ENCODE results near the gene PDZRN3. TPM values are rescaled to one million over a fixed set of nuclear protein-coding genes. Genes with fewer than 3 reads are reported as not detected.
A peak's percentile ranks its signal among the peaks of the same experiment; 100 is the strongest.

Gene PDZRN3
- 37.9 TPM for total RNA-seq

- intact Hi-C loops (cut with DNase I), result no loop called here
- DNase-seq (ENCODE audit: low spot score) (peak; percentile 85), ATAC-seq (peak; percentile 87)
These were observed at the start of gene PDZRN3 for GRCh38 chr3:73624821-73625665. Gene PDZRN3 (minus strand): TSS chr3:73624941.

- intact Hi-C loops (cut with DNase I), result no loop called here
- ATAC-seq, result no peak
- DNase-seq (ENCODE audit: low spot score), result no peak
These were observed 49.5 kb upstream of the PDZRN3 start for GRCh38 chr3:73674280-73674679.

DNA sequence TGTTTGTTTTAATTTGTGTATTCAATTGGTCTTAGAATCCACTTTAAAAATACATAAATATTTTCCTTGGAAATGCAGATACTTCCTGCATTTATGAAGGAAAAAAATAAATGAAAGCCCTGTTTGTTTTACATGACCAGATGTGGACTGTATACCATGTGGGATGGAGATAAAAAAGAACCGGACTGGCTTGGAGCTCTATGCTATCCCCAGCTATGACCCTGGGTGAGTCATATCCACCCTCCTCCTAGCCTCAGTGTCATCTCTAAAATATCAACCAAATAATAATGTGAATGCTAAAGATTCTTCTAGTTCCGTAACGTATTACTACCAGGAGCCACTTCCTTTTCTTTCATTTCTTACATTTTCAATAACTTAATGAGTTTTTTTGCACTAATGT is 44.5 kb upstream of the PDZRN3 start:
- intact Hi-C loops (cut with DNase I), result no loop called here
- ATAC-seq, result peak; percentile 81
- no peak for DNase-seq (ENCODE audit: low spot score)

DNA sequence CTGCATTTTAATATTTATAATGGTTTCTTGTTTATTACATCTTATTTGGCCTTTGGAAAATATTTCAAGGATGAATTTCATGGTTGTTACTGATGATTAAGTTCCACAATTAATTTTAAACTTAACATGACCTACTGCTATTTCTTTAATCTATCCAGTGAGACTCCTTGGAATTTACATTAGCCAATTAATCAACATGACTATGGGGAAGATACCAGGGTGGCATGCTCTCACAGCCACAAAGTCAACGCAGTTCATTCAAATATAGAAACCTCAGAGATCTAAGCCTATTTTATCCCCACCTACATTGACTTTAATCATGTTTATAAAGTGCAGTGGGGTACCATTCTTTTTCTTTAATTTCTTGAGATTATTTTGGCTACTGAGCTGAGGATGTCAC is 43.6 kb upstream of the PDZRN3 start:
- no peak for ATAC-seq
- intact Hi-C loops (cut with DNase I), result no loop called here
- DNase-seq (ENCODE audit: low spot score), result no peak

- ATAC-seq, result peak; percentile 80
- DNase-seq (ENCODE audit: low spot score), result no peak
- intact Hi-C loops (cut with DNase I), result no loop called here
These were observed 43.1 kb upstream of the PDZRN3 start for GRCh38 chr3:73667889-73668288.

DNA sequence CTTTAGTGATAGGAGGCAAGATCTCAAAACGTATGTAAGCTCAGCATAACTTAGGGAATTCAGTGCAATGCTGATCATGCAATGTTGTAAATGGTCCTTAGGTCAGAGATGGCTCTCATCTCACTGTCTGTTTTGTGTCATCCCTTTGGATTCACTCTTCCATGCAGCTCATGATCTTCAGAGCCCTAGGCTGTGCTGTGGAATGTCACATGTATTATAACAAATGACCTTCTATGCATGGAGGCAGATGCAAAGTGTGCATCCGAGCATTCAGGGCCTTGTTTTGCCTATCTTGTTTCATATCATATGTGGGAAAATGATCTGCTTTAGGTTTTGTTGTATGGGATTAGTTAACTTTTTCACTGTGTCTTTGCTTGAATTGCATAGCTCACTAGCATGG is 40.5 kb upstream of the PDZRN3 start:
- no peak for DNase-seq (ENCODE audit: low spot score)
- ATAC-seq, result no peak
- intact Hi-C loops (cut with DNase I), result no loop called here

DNA sequence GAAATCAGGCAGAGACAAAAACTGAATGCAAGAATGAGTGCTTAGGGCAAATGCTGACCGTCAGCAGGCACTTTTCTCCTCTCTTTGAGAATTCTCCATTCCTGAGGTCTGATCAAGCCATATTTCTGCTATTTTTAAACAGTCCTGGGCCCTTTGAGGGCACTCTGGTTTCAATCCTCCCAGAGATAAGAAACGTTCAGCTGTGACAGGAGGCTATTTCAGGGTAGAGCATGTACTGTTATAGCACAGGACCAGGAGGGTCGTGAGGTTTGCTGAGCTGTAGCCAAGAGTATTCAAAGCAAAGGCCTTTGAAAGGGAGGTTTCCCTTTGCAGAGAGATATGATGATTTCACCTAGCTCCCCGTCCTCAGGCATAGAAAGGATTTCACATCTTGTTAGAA is 39.6 kb upstream of the PDZRN3 start:
- DNase-seq (ENCODE audit: low spot score) (no peak), ATAC-seq (no peak)
- intact Hi-C loops (cut with DNase I), result no loop called here

DNA sequence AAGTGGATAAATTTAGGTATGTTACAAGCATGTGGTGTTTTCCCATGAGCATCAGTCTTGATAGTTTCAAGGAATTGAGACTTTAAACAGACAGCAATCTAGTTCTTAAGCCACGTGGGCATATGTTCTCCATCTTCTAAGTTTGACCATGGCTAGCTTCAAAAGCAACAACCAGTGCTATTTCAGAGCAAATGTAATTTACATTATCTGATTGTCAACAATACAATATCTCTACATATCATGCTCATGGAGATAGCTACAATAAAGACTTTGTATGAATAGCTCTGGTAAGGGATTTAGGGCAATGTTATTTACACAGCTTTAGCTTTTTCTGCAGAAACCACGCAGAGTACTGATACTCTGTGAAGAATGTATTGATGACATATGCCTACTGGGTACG is 38.8 kb upstream of the PDZRN3 start:
- intact Hi-C loops (cut with DNase I), result no loop called here
- ATAC-seq (no peak), DNase-seq (ENCODE audit: low spot score) (no peak)

GRCh38 chr3:73661265-73661664 is 36.5 kb upstream of the PDZRN3 start:
- DNase-seq (ENCODE audit: low spot score) (no peak), ATAC-seq (no peak)
- intact Hi-C loops (cut with DNase I), result no loop called here

DNA sequence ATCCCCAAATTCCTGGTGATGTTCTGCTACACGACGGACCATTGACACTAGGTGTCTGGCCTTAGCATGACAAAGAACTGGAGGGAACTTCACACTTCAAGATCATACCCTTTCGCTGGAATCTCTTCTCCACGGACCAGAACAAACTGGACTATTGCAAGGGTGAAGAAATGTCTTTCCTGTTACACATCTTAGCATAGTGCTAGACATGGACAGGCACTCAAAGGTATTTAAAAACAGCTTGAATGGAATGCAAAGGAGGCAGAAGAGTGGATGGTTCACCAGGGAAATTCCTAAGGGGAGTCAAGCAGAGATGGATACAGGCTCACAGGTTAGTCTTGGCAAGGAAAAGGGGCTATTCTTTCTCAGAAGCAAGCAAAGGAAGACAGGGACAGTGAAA is 33.5 kb upstream of the PDZRN3 start:
- DNase-seq (ENCODE audit: low spot score) (no peak), ATAC-seq (no peak)
- intact Hi-C loops (cut with DNase I), result no loop called here

DNA sequence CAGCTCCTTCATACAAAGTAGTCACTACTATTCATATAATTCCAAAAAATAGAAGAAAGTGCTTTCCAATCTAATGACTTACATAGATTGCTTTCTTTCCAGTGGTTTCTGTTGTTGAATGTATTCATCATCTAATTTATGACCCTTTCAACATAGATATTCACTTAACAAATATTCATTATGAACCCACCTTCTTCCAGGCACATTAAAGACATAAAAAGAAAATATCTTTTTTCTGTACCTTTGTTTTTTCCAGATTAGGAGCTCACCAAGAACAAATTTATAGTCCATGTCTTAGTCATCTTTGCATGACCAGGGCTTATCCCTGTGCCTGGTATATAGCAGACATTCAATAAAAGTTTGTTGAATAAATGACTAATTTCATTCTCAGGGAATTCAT is 32.4 kb upstream of the PDZRN3 start:
- DNase-seq (ENCODE audit: low spot score), result no peak
- no peak for ATAC-seq
- intact Hi-C loops (cut with DNase I), result no loop called here

- no peak for DNase-seq (ENCODE audit: low spot score)
- intact Hi-C loops (cut with DNase I), result no loop called here
These were observed 31.6 kb upstream of the PDZRN3 start for GRCh38 chr3:73656241-73656890.

DNA sequence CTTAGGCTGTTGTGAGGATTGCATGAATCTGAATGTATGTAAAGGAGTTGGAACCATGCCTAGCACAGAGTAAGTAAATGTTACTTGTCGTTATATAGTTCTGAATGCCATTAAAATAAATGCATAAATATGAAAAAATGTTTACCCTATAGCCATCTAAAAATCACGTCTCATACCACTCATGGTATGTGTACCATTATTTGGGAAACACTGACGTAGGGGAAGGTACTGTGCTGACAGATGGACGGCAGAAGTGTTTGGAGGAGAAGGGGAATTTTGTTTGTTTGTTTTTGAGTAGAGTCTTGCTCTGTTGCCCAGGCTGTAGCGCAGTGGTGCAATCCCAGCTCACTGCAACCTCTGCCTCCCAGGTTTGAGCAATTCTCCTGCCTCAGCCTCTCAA is 30.5 kb upstream of the PDZRN3 start:
- DNase-seq (ENCODE audit: low spot score) (no peak), ATAC-seq (no peak)
- intact Hi-C loops (cut with DNase I), result no loop called here

More at GRCh38 chr3:73656241-73656890, 31.6 kb upstream of the PDZRN3 start:
- no peak for ATAC-seq

DNA sequence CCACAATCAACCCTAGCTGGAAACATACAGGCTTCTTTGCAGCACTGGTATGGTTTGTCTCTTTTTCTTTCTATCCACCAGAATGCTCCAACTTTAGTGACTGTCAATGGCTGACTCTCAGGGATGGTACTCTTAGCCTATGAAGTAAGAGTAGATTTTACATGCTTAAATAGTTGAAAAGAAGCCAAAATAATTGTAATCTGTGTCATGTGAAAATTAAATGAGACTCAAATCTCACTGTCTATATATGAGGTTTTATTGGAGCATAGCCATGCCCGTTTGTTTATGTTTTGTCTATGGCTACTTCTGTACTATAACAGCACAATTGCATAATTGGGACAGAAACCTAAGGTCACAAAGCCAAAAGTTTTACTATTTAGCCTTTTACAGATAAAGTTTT is 29.1 kb upstream of the PDZRN3 start:
- intact Hi-C loops (cut with DNase I), result no loop called here
- ATAC-seq (no peak), DNase-seq (ENCODE audit: low spot score) (no peak)

GRCh38 chr3:73653351-73653750 is 28.6 kb upstream of the PDZRN3 start:
- ATAC-seq (no peak), DNase-seq (ENCODE audit: low spot score) (no peak)
- intact Hi-C loops (cut with DNase I), result no loop called here

- ATAC-seq (no peak), DNase-seq (ENCODE audit: low spot score) (no peak)
- intact Hi-C loops (cut with DNase I), result no loop called here
These were observed 28.2 kb upstream of the PDZRN3 start for GRCh38 chr3:73652896-73653295.

DNA sequence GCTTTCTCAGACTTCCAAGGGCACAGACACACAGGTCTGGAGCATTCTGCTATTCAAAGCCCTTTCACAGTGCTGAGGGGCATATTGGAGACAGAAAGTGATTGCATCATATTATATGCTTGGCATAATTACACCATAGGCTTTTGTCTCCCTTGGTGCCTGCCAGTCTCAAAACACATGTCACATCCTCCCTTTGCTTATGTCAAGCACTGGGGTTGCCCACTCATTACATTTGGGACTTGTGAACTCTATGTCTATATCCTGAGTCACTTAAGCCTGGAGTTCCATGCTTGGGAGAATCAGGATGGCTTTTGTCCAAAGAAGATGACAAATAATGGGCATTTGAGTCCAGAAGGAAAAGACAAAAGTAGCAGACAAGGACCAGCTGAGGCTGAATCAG is 12.3 kb upstream of the PDZRN3 start:
- ATAC-seq, result peak; percentile 13
- intact Hi-C loops (cut with DNase I), result no loop called here
- no peak for DNase-seq (ENCODE audit: low spot score)

DNA sequence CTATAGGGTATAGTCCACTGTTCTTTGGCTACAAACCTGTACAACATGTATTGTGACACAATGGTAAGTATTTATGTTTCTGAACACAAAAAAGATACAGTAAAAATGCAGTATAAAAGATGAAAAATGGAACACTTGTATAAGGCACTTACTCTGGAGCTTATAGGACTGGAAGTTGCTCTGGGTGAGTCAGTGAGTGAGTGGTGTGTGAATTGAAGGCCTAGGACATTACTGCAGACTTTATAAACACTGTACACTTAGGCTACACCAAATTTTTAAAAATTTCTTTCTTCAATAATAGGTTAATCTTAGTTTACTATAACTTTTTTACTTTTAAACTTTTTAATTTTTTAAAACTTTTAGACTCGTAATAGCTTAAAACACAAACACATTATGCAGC is 10.5 kb upstream of the PDZRN3 start:
- no peak for DNase-seq (ENCODE audit: low spot score)
- intact Hi-C loops (cut with DNase I), result no loop called here
- no peak for ATAC-seq

DNA sequence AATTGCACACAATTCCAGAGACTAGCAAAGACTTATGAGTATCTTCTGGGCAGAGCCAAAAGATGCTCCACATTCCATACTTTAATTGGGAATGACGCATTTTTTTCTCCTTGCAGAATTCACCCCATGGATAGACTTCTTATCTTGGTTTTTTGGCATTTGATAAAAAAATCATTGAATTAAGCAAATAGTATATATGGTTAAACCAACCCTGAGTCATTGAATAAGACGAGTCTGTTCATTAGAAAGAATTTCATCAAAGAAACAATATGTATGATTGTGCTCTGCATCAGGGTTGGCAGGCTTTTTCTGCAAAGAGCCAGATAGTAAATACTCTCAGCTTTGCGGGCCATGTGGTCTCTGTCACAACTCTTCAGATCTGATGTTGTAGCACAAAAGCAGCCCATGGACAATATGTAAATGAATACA is 9.2 kb upstream of the PDZRN3 start:
- intact Hi-C loops (cut with DNase I), result no loop called here
- no peak for ATAC-seq
- no peak for DNase-seq (ENCODE audit: low spot score)

GRCh38 chr3:73633453-73633852 is 8.7 kb upstream of the PDZRN3 start:
- no peak for ATAC-seq
- intact Hi-C loops (cut with DNase I), result no loop called here
- no peak for DNase-seq (ENCODE audit: low spot score)

- ATAC-seq (no peak), DNase-seq (ENCODE audit: low spot score) (no peak)
- intact Hi-C loops (cut with DNase I), result no loop called here
These were observed 1.4 kb upstream of the PDZRN3 start for GRCh38 chr3:73626106-73626505.
